Measurements from ENCODE around the gene SDC4. TPM values are rescaled to one million over a fixed set of nuclear protein-coding genes. Genes with fewer than 3 reads are reported as not detected.

The SDC4 gene
- total and polyA plus RNA-seq, 2 experiments from 2014 or later: 410 to 454 TPM

DNA sequence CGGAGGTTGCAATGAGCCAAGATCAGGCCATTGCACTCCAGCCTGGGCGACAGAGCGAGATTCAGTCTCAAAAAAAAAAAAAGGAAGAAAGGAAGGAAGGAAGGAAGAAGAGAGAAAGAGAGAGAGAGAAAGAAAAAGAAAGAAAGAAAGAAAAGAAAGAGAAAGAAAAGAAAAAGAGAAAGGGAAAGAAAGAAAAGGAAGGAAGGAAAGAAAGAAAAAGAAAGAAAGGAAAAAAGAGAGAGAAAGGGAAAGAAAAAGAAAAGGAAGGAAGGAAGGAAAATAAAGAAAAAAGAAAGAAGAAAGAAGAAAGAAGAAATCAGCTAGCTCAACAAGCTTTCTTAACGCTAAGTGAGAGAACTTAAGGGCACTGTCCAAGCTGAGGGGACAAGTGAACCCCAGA, 32.6 kb downstream of the SDC4 start:
- H2AFZ ChIP-seq: no peak overlapping the region
- H3K27me3 ChIP-seq (replicated peaks; ENCODE audit: insufficient read depth): peaks cover 5% of the 10 kb centered on the region; the same call in 1 of the 2 replicates
- no peaks in the 10 kb centered on the region for H3K9me2 ChIP-seq (ENCODE audit: insufficient read depth)
- no peak overlapping the region for H3K9ac ChIP-seq
- no peak overlapping the region for H3K27ac ChIP-seq
- no peaks in the 10 kb centered on the region for H3K36me3 ChIP-seq (ENCODE audit: low read depth)
- H3K4me3 ChIP-seq: no peak overlapping the region
- no peak overlapping the region for H3K4me2 ChIP-seq (ENCODE audit: unreplicated experiment)
- no peak for DNase-seq
- H3F3A ChIP-seq (ENCODE audit: insufficient read depth): no peaks in the 10 kb centered on the region
- no peaks in the 10 kb centered on the region for H3K79me2 ChIP-seq (ENCODE audit: insufficient read depth)
- in situ Hi-C loops (cut with MboI): no loop called here
- no peaks in the 10 kb centered on the region for H3K9me3 ChIP-seq (ENCODE audit: low read depth)
- no peaks in the 10 kb centered on the region for H3K4me1 ChIP-seq (ENCODE audit: insufficient read depth)
- 67 to 90% methylated on average over 4 of the region's 4 CpGs for WGBS, 2 experiments (ENCODE audit: low coverage in 1 of 2, low lambda C conversion rate in 2 of 2, missing lambda C conversion rate in 2 of 2)
- no peaks in the 10 kb centered on the region for H4K20me1 ChIP-seq (ENCODE audit: insufficient read depth)
- TF ChIP-seq EZH2phosphoT487 (IDR thresholded peaks at IDR 0.05; ENCODE audit: insufficient read depth, low read depth): no peak
- TF ChIP-seq EZH2 (IDR thresholded peaks at IDR 0.05; ENCODE audit: insufficient read depth, poor library complexity, severe bottlenecking): no peak

- no peak for DNase-seq
- WGBS, 2 experiments (ENCODE audit: low coverage in 1 of 2, low lambda C conversion rate in 2 of 2, missing lambda C conversion rate in 2 of 2): 68 to 71% methylated on average over 9 to 11 of the region's 11 CpGs
- H3K9me2 ChIP-seq (ENCODE audit: insufficient read depth): no peaks in the 10 kb centered on the region
- peaks cover 5% of the 10 kb centered on the region; the same call in 1 of the 2 replicates for H3K27me3 ChIP-seq (replicated peaks; ENCODE audit: insufficient read depth)
- TF ChIP-seq EZH2phosphoT487 (IDR thresholded peaks at IDR 0.05; ENCODE audit: insufficient read depth, low read depth): no peak
- TF ChIP-seq EZH2 (IDR thresholded peaks at IDR 0.05; ENCODE audit: insufficient read depth, poor library complexity, severe bottlenecking): no peak
- no peaks in the 10 kb centered on the region for H3K4me1 ChIP-seq (ENCODE audit: insufficient read depth)
- H2AFZ ChIP-seq: no peak overlapping the region
- no peak overlapping the region for H3K4me2 ChIP-seq (ENCODE audit: unreplicated experiment)
- H3K36me3 ChIP-seq (ENCODE audit: low read depth): no peaks in the 10 kb centered on the region
- no peaks in the 10 kb centered on the region for H3F3A ChIP-seq (ENCODE audit: insufficient read depth)
- H3K9ac ChIP-seq: no peak overlapping the region
- H3K27ac ChIP-seq: no peak overlapping the region
- H3K79me2 ChIP-seq (ENCODE audit: insufficient read depth): no peaks in the 10 kb centered on the region
- no peaks in the 10 kb centered on the region for H3K9me3 ChIP-seq (ENCODE audit: low read depth)
- H3K4me3 ChIP-seq: no peak overlapping the region
- no peaks in the 10 kb centered on the region for H4K20me1 ChIP-seq (ENCODE audit: insufficient read depth)
- in situ Hi-C loops (cut with MboI): no loop called here
Measured at GRCh38 chr20:45313943-45314342, 34.3 kb downstream of the SDC4 start.

GRCh38 chr20:45313065-45313695, 35.0 kb downstream of the SDC4 start:
- H3F3A ChIP-seq (ENCODE audit: insufficient read depth): no peaks in the 10 kb centered on the region
- H3K9me3 ChIP-seq (ENCODE audit: low read depth): no peaks in the 10 kb centered on the region
- H3K4me2 ChIP-seq (ENCODE audit: unreplicated experiment): no peak overlapping the region
- no peak for DNase-seq
- no peak overlapping the region for H3K27ac ChIP-seq
- no peaks in the 10 kb centered on the region for H3K36me3 ChIP-seq (ENCODE audit: low read depth)
- H2AFZ ChIP-seq: no peak overlapping the region
- in situ Hi-C loops (cut with MboI): no loop called here
- no peak overlapping the region for H3K4me3 ChIP-seq
- 87 to 89% methylated on average over 8 of the region's 8 CpGs for WGBS, 2 experiments (ENCODE audit: low coverage in 1 of 2, low lambda C conversion rate in 2 of 2, missing lambda C conversion rate in 2 of 2)
- H3K9me2 ChIP-seq (ENCODE audit: insufficient read depth): no peaks in the 10 kb centered on the region
- no peaks in the 10 kb centered on the region for H3K79me2 ChIP-seq (ENCODE audit: insufficient read depth)
- TF ChIP-seq EZH2phosphoT487 (IDR thresholded peaks at IDR 0.05; ENCODE audit: insufficient read depth, low read depth) (no peak), EZH2 (IDR thresholded peaks at IDR 0.05; ENCODE audit: insufficient read depth, poor library complexity, severe bottlenecking) (no peak)
- H3K4me1 ChIP-seq (ENCODE audit: insufficient read depth): no peaks in the 10 kb centered on the region
- no peaks in the 10 kb centered on the region for H4K20me1 ChIP-seq (ENCODE audit: insufficient read depth)
- H3K27me3 ChIP-seq (replicated peaks; ENCODE audit: insufficient read depth): peaks cover 8% of the 10 kb centered on the region; the same call in 1 of the 2 replicates
- no peak overlapping the region for H3K9ac ChIP-seq

- no peak overlapping the region for H3K27ac ChIP-seq
- TF ChIP-seq EZH2 (IDR thresholded peaks at IDR 0.05; ENCODE audit: insufficient read depth, poor library complexity, severe bottlenecking) (no peak), EZH2phosphoT487 (IDR thresholded peaks at IDR 0.05; ENCODE audit: insufficient read depth, low read depth) (no peak)
- 59 to 64% methylated on average over 21 of the region's 21 CpGs for WGBS, 2 experiments (ENCODE audit: low coverage in 1 of 2, low lambda C conversion rate in 2 of 2, missing lambda C conversion rate in 2 of 2)
- no peaks in the 10 kb centered on the region for H4K20me1 ChIP-seq (ENCODE audit: insufficient read depth)
- no peaks in the 10 kb centered on the region for H3K9me2 ChIP-seq (ENCODE audit: insufficient read depth)
- no peak for DNase-seq
- no peaks in the 10 kb centered on the region for H3F3A ChIP-seq (ENCODE audit: insufficient read depth)
- H3K9me3 ChIP-seq (ENCODE audit: low read depth): no peaks in the 10 kb centered on the region
- in situ Hi-C loops (cut with MboI): no loop called here
- no peaks in the 10 kb centered on the region for H3K36me3 ChIP-seq (ENCODE audit: low read depth)
- no peaks in the 10 kb centered on the region for H3K79me2 ChIP-seq (ENCODE audit: insufficient read depth)
- no peaks in the 10 kb centered on the region for H3K4me1 ChIP-seq (ENCODE audit: insufficient read depth)
- no peak overlapping the region for H3K4me3 ChIP-seq
- H3K9ac ChIP-seq: no peak overlapping the region
- no peak overlapping the region for H3K4me2 ChIP-seq (ENCODE audit: unreplicated experiment)
- no peak overlapping the region for H2AFZ ChIP-seq
- H3K27me3 ChIP-seq (replicated peaks; ENCODE audit: insufficient read depth): peaks cover 18% of the 10 kb centered on the region
Measured at GRCh38 chr20:45312241-45312640, 36.0 kb downstream of the SDC4 start.
